SK-N-SH (cell line): ENCODE data around the gene PPP3CB. TPM values are rescaled to one million over a fixed set of nuclear protein-coding genes. Genes with fewer than 3 reads are reported as not detected.

Experiments used
- CTCF ChIA-PET: fragments of 300-600, 350-600 bp; formaldehyde crosslinking; extraction: SDS; loops from one replicate; lab custom pipeline; 2021; lab: Yijun Ruan, JAX
- POLR2A ChIA-PET: fragments of 350-600 bp; sonication (Branson Sonifier 250); formaldehyde crosslinking; extraction: SDS; loops from one replicate; lab custom pipeline; 2020; ENCODE audit warnings: antibody characterized with exemption, inconsistent platforms; lab: Yijun Ruan, JAX
- DNase-seq: peaks from one replicate; pipeline ENCODE4 v3.0.0; 2012
- H2AFZ ChIP-seq: fragments of 200-600 bp; sonication (generic); 2 replicates; pipeline ENCODE4 v1.8.1; 2016; ENCODE audit warnings: antibody characterized with exemption, mild to moderate bottlenecking, low read depth
- H3F3A ChIP-seq: fragments of 200-600 bp; sonication (generic); replicated peaks from 2 replicates; pipeline ENCODE3; 2016; ENCODE audit warnings: antibody characterized with exemption, mild to moderate bottlenecking; ENCODE audit not compliant: insufficient read depth
- H3K27ac ChIP-seq, 2 experiments: fragments of 200-500 bp in 1 of 2; fragments of 200-600 bp in 1 of 2; sonication (Bioruptor generic) in 1 of 2; sonication (generic), shearing (Covaris generic) in 1 of 2; 2 replicates each; pipeline versions ENCODE4 v1.5.1 to v1.6.1; 2014 to 2016; ENCODE audit warnings: low read depth in 2 of 2, inconsistent platforms in 1 of 2, low read length in 1 of 2, mild to moderate bottlenecking in 1 of 2, mixed read lengths in 1 of 2
- H3K27me3 ChIP-seq: fragments of 200-600 bp; sonication (generic), shearing (Covaris generic); 2 replicates; pipeline ENCODE4 v1.6.1; 2016; ENCODE audit warnings: mixed run types; ENCODE audit not compliant: insufficient read depth
- H3K36me3 ChIP-seq, 2 experiments: fragments of 200-500 bp in 1 of 2; fragments of 200-600 bp in 1 of 2; sonication (Bioruptor generic) in 1 of 2; sonication (generic) in 1 of 2; replicated peaks in 1 of 2; 2 replicates each; pipeline versions ENCODE3 to v1.5.1; 2014 to 2016; ENCODE audit warnings: low read length in 1 of 2, mild to moderate bottlenecking in 1 of 2; ENCODE audit not compliant: insufficient read depth in 2 of 2, control insufficient read depth in 1 of 2
- H3K4me1 ChIP-seq, 2 experiments: fragments of 200-500 bp in 1 of 2; fragments of 200-600 bp in 1 of 2; sonication (Bioruptor generic) in 1 of 2; sonication (generic), shearing (Covaris generic) in 1 of 2; 2 replicates each; pipeline versions ENCODE4 v1.5.1 to v1.6.1; 2014 to 2016; ENCODE audit warnings: low read depth in 1 of 2, low read length in 1 of 2, mixed run types in 1 of 2; ENCODE audit not compliant: insufficient read depth in 2 of 2, control insufficient read depth in 1 of 2
- H3K4me2 ChIP-seq: fragments of 200-600 bp; sonication (generic), shearing (Covaris generic); 2 replicates; pipeline ENCODE4 v1.6.1; 2017; ENCODE audit warnings: mixed run types
- H3K4me3 ChIP-seq, 2 experiments: fragments of 200-500 bp in 1 of 2; fragments of 200-600 bp in 1 of 2; sonication (Bioruptor generic) in 1 of 2; sonication (generic), shearing (Covaris generic) in 1 of 2; 2 replicates each; pipeline versions ENCODE4 v1.5.1 to v1.8.1; 2014 to 2016; ENCODE audit warnings: low read depth in 2 of 2, inconsistent platforms in 1 of 2, low read length in 1 of 2, mild to moderate bottlenecking in 1 of 2, mixed read lengths in 1 of 2, moderate library complexity in 1 of 2
- H3K79me2 ChIP-seq: fragments of 200-600 bp; sonication (generic); 2 replicates; pipeline ENCODE4 v1.8.1; 2017; ENCODE audit warnings: mild to moderate bottlenecking; ENCODE audit not compliant: insufficient read depth
- H3K9ac ChIP-seq: fragments of 200-600 bp; sonication (generic); 2 replicates; pipeline ENCODE4 v1.6.1; 2017; ENCODE audit warnings: mixed run types
- H3K9me2 ChIP-seq: fragments of 200-600 bp; sonication (generic); 2 replicates; pipeline ENCODE4 v1.6.1; 2017; ENCODE audit warnings: mixed run types
- H3K9me3 ChIP-seq: fragments of 200-600 bp; sonication (generic); 2 replicates; pipeline ENCODE4 v1.6.1; 2017; ENCODE audit warnings: mixed run types, mild to moderate bottlenecking, moderate library complexity
- H4K20me1 ChIP-seq: fragments of 200-600 bp; sonication (generic); 2 replicates; pipeline ENCODE4 v1.6.1; 2017; ENCODE audit warnings: mild to moderate bottlenecking, mixed run types; ENCODE audit not compliant: insufficient read depth
- EZH2phosphoT487 ChIP-seq: fragments of 200-600 bp; sonication (generic); IDR thresholded peaks from 2 replicates; pipeline ENCODE4 v1.6.1; 2017; ENCODE audit warnings: low read depth, mixed run types, mild to moderate bottlenecking, antibody characterized with exemption, moderate library complexity, borderline replicate concordance
- FOXJ3 ChIP-seq: sonication (generic); formaldehyde crosslinking; IDR thresholded peaks from 2 replicates; pipeline ENCODE4 v1.5.1; 2020; ENCODE audit warnings: mild to moderate bottlenecking, missing genetic modification reagents
- FOXM1 ChIP-seq: IDR thresholded peaks from 2 replicates; pipeline ENCODE4 v1.4.0; 2012; ENCODE audit warnings: low read depth, mild to moderate bottlenecking
- GABPA ChIP-seq: IDR thresholded peaks from 2 replicates; pipeline ENCODE4 v1.4.0; 2012; ENCODE audit warnings: low read depth, mild to moderate bottlenecking
- IRF3 ChIP-seq: fragments of 150-350 bp; IDR thresholded peaks from 2 replicates; pipeline ENCODE4 v1.6.1; 2016; ENCODE audit warnings: mild to moderate bottlenecking, low read depth, low read length
- JUND ChIP-seq: IDR thresholded peaks from 2 replicates; pipeline ENCODE4 v1.4.0; 2012
- MEF2A ChIP-seq: IDR thresholded peaks from 2 replicates; pipeline ENCODE4 v1.4.0; 2012; ENCODE audit warnings: low read depth, borderline replicate concordance
- REST ChIP-seq: IDR thresholded peaks from 2 replicates; pipeline ENCODE4 v1.6.1; 2012; ENCODE audit warnings: mild to moderate bottlenecking, low read depth, low read length, moderate library complexity
- SMC3 ChIP-seq: IDR thresholded peaks from 2 replicates; pipeline ENCODE4 v1.6.1; 2012; ENCODE audit warnings: low read depth, low read length, improper control_type of control experiment
- TCF12 ChIP-seq: IDR thresholded peaks from 2 replicates; pipeline ENCODE4 v1.4.0; 2012
- TEAD4 ChIP-seq: IDR thresholded peaks from 2 replicates; pipeline ENCODE4 v1.4.0; 2012; ENCODE audit warnings: mild to moderate bottlenecking, borderline replicate concordance; ENCODE audit not compliant: insufficient read depth
- USF1 ChIP-seq: IDR thresholded peaks from 2 replicates; pipeline ENCODE4 v1.4.0; 2012; ENCODE audit warnings: low read depth, borderline replicate concordance
- USF2 ChIP-seq: fragments of 150-350 bp; IDR thresholded peaks from 2 replicates; pipeline ENCODE4 v1.6.1; 2017; ENCODE audit warnings: antibody characterized with exemption, low read length, low read depth, borderline replicate concordance
- ZBTB33 ChIP-seq: IDR thresholded peaks from 2 replicates; pipeline ENCODE4 v1.4.0; 2012; ENCODE audit warnings: low read depth, borderline replicate concordance
- WGBS: methylation state at CpG from one replicate; pipeline ENCODE4 v1.1.6; 2017; ENCODE audit warnings: low lambda C conversion rate; 5-methylcytosine and 5-hydroxymethylcytosine counted together
- polyA plus RNA-seq, 3 experiments: library from polyadenylated mRNA; depleted of rRNA; stranded (reverse); fragments of >200 nt; gene quantifications; 2 replicates each; pipeline ENCODE4 v1.2.3, GENCODE V29; 2012

The PPP3CB gene
- polyA plus RNA-seq, 1 of the 3 experiments (the other 2 are of a cell fraction), result 14.5 TPM

- H4K20me1 ChIP-seq, result no peaks in the 10 kb centered on the region
- no peaks in the 10 kb centered on the region for H3K27me3 ChIP-seq
- no peaks in the 10 kb centered on the region for H3K9me2 ChIP-seq
- no peaks in the 10 kb centered on the region for H3K79me2 ChIP-seq
- TF ChIP-seq TCF12 (no peak), GABPA (no peak), MEF2A (no peak), REST (no peak), FOXJ3 (CRISPR knock-in tag) (no peak), ZBTB33 (no peak), TEAD4 (no peak), USF1 (no peak), FOXM1 (no peak), IRF3 (no peak), SMC3 (no peak), JUND (no peak), USF2 (no peak), EZH2phosphoT487 (no peak)
- no peaks in the 10 kb centered on the region for H3K4me1 ChIP-seq
- H3K4me2 ChIP-seq, result no peak overlapping the region
- no peak overlapping the region for H3K4me3 ChIP-seq
- POLR2A ChIA-PET, result no interaction called here
- no peak overlapping the region for H2AFZ ChIP-seq
- H3K27ac ChIP-seq, result no peak overlapping the region
- 96% methylated on average over 5 of the region's 5 CpGs for WGBS
- peaks cover 0 to 4% of the 10 kb centered on the region in 2 experiments for H3K36me3 ChIP-seq
- H3K9me3 ChIP-seq, result no peaks in the 10 kb centered on the region
- H3F3A ChIP-seq, result peaks cover 10% of the 10 kb centered on the region
- CTCF ChIA-PET, result interaction anchor here (0.5 to 1.2 kb wide), 2 partner anchors 134 to 351 kb away, joined by 3 to 5 read pairs; no protein-coding TSS in a partner anchor
- H3K9ac ChIP-seq, result no peak overlapping the region
- DNase-seq, result no peak
Observed at GRCh38 chr10:73509695-73510094, 13.9 kb upstream of the PPP3CB start.
